Measurements from ENCODE around the gene MTCH2.
"Not testable (repeated sequence)": the region's sequence is repeated elsewhere in the genome, so short reads cannot be mapped to it uniquely, and the experiment has no call there.

MTCH2 gene

DNA sequence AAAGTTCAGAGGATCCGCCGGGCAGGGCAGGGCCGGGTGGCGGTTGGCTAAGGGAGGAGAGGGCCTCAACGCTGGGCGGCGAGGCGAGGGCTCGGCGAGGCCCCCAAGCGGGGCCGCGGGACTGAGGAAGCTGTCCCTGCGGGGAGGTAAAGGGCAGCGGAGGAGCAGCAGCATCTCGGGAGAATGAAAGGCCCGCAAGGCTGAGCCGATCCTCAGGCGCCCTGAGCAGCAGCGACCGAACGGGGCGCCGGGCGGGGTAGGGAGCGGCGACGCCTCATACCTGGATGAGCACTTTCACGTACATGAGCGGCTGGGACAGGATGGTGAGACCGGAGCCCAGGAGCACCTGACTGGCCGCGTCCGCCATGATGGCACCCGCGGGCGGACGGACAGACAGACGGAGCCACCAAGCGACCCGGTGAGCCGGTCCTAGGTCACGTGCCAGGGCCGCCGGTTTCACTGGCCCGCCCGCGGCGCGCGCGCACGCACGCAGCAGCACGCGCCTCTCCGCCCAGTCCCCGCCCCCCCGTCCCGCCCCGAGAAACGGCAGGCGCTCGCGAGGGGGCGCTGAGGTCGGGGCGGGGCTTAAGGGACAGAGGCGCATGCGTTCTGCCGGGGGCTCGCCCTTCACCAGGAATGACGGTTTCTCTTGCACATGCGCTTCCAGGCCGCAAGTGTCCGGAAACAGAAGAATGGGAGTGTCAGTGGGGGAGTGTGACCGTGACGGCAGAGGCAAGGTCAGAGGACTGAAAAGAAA is at the start of gene MTCH2:
Gene MTCH2, minus strand, starts transcription at position 461 of the 757 bp plus-strand sequence. Its CDS starts 94 bp downstream, at position 367.
- peak; percentile 95 for DNase-seq

DNA sequence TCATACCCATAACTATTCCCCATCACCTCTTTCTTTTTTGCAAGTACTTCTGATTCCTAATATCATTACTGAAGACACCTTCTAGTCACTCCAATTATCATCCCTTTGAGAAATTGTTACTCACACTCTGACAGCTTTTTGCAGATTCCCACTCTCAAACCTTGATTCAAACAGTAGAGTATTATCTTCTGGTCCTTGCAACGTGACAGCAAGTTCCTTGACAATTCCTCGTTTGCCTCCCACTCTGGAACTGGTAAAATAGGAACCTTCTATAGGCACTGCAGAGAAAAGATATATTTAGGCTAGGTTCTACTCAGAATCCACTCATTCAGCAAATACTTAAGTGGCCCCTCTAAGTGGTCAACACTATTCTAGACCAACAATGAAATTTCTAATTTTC is 49.6 kb upstream of the MTCH2 start:
- DNase-seq: no peak

DNA sequence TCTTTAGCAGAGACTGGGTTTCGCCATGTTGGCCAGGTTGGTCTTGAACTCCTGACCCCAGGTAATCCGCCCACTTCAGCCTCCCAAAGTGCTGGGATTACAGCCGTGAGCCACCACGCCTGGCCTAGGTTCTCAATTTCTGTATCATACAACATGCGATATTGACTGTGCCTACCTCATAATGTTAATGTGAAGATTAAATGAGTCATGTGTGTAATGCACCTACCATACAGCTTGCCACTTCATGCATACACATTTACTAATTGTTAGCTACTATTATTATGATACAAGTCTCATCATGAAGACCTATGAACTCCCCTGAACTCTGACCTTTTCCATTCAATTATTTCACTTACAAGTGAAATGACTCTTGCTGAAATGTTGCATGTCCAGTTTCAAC is 47.1 kb upstream of the MTCH2 start:
- no peak for DNase-seq

DNA sequence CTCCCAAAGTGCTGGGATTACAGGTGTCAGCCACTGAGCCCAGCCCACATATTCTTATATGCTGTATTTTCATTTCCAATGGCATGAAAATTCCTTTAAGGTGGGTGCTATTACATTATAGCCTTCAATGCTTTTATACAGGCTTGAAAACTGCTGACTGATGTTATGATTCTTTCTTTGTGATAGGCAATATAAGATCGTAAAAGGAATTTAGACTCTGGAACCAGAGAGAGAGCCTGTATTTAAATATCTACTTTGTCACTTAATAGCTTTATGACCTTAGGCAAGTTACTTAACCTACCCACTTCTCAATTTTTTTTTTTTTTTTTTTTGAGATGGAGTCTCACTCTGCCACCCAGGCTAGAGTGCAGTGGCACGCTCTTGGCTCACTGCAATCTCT is 46.6 kb upstream of the MTCH2 start:
- no peak for DNase-seq

DNA sequence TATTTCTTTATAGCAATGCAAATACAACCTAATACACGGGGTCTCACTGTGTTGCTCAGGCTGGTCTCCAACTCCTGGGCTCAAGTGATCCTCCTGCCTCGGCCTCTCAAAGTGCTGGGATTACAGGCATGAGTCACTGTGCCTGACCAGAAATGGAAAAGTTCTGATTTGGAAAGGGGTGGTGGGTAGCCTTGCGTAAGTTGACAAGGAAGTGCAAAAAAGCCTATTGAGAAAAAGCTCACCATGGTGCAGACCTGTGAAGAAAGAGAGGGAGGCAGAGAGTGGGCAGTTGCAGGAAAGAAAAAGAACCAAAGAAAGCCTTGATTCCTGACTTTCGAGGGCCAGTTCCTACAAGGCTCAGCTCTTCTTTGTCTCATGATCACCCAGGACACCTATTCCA is 45.8 kb upstream of the MTCH2 start:
- DNase-seq: no peak

DNA sequence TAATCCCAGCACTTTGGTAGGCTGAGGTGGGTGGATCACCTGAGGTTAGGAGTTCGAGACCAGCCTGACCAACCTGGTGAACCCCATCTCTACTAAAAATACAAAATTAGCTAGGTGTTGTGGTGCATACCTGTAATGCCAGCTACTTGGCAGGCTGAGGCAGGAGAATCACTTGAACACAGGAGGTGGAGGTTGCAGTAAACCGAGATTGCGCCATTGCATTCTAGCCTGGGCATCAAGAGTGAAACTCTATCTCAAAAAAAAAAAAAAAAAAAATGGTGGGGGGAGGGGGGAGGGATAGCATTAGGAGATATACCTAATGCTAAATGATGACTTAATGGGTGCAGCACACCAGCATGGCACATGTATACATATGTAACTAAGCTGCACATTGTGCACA is 44.3 kb upstream of the MTCH2 start:
- DNase-seq: not testable (repeated sequence)

DNA sequence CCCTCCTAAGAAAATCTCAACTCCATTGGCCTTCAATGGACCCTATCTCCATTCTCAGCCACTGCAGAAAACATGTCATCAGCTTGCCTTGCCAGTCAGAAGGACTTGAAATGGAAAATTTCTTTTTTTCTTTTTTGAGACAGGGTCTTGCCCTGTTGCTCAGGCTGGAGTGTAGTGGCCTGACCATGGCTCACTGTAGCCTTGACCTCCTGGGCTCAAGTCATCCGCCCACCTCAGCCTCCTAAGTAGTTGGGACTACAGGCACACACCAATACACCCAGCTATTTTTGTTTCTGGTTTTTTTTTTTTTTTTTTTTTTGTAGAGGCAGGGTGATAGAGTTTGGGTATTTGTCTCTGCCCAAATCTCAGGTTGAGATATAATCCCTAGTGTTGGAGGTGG is 43.8 kb upstream of the MTCH2 start:
- DNase-seq: no peak

DNA sequence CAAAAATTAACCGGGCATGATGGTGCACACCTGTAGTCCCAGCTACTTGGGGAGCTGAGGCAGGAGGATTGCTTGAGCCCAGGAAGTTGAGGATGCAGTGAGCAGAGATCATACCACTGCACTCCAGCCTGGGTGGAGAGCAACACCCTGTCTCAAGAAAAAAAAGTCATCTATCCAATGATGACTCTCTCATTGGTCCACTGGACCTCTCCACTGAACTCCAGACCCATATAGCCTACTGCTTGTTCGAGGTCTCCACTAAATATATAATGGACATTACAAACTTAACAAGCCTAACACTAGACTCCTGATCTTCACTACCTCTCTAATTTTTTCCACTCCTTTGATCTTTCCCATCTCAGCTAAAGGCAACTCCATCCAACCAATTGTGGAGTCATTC is 33.5 kb upstream of the MTCH2 start:
- no peak for DNase-seq

DNA sequence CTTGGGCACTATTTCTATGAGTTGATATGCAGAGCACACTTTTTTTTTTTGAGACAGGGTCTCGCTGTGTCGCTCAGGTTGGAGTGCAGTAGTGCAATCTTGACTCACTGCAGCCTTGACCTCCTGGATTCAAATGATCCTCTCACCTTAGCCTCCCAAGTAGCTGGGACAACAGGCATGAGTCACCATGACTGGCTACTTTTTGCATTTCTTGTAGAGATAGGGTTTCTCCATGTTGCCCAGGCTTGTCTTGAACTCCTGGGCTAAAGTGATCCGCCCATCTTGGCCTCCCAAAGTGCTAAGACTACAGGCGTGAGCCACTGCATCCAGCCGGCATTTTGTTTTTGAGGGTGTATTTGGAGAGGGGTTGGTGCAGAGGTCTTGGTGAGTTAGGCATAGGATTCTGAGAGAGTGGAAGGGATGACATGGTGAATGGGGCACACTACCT is 29.9 kb upstream of the MTCH2 start:
- DNase-seq: no peak

DNA sequence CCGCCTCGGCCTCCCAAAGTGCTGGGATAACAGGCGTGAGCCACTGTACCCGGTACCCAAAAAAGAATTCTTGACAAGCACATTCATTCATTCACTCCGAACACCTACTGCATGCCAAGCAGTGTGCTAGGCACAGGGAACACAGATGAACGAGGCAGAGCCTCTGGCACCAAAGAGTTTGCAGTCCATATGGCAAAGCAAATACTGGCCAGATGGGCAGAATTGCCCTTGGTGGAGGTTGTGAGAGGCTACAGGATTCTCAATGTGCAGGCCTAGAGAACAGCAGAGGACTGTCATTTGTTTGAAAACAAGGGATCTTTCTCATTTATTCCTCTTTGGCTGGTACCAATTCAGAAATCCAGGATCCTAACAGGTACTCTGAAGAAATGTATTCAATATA is 27.5 kb upstream of the MTCH2 start:
- DNase-seq: no peak

DNA sequence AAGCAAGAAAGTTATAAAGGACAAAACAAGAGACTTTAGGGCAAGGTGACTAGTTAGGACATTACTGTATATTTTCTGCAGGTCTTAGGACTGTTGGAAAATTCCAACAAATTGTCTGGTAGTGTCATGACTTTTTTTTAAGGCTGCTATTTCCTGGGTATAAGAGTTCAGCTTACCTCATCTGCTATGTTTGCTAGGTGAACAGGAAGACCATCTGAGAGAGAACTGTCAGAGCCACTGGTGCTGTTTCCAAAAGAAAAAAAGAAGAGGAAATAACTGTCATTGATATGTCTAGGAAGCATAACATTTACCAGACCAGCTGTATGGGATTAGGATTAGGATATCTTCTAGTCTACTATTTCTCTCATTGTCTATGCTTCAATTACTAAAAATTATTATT is 26.3 kb upstream of the MTCH2 start:
- no peak for DNase-seq

DNA sequence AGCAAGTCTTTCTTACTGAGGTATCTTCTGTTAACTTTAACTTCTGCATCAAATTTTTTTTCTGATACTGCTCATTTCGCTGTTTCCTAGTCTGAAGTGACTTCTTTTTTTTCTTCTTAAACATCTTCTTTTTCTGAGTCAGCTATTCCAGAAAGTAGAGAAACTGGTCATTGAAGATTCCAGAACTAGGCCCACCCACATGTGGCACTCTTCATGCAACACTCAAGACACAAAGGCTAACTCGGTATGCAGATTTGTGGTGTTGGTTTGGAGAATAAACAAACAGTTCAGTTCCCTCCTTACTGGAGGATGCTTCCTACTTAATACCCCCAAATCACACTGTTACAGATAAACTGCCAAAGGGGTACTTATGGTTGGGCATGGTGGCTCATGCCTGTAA is 25.2 kb upstream of the MTCH2 start:
- DNase-seq: no peak

DNA sequence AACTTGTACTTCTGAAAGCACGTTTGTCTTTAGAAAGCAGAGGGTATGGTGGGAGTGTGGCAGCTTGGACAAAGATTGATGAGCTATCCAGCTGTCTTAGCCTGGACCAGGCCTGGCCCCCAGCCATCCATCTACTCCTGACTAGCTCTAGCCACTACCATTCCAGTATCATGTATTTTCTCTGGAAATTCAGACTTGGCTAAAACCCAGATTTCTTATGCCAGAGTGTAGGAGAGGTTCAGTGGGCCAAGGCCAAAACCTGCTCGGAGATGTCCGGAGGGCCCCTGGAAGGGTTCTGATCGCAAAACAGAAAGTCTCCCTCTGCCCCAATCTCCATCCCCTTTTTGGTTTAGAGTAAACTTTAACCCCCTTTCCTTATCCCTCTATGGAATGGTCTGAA is 24.8 kb upstream of the MTCH2 start:
- no peak for DNase-seq

DNA sequence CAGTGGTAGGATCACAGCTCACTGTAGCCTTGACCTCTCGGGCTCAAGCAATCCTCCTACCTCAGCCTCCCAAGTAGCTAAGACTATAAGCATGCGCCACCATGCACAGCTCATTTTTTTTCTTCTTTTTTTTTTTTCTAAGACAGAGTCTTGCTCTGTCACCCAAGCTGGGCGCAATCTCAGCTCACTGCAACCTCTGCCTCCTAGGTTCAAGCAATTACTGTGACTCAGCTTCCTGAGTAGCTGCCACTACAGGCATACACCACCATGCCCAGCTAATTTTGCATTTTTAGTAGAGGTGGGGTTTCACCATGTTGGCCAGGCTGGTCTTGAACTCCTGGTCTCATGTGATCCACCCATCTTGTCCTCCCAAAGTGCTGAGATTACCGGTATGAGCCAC is 22.6 kb upstream of the MTCH2 start:
- DNase-seq: not testable (repeated sequence)

DNA sequence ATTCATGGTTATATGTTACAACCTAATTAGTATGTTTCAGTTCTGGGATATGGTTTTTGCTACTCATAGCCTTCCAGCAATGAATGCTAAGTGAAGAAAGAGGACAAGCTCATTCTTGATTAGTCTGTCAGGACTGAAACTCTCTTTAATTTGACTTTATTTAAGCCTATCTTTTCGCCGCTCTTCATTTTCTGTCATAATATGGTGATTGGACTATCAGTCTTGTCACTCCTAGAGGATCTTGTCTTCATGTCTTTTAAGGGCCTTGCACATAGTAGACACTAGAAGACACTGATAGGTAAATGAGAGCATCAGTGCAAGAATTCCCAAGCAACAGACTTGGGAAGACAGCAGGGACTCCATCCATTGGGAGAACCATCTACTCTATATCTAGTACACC is 18.9 kb upstream of the MTCH2 start:
- no peak for DNase-seq

DNA sequence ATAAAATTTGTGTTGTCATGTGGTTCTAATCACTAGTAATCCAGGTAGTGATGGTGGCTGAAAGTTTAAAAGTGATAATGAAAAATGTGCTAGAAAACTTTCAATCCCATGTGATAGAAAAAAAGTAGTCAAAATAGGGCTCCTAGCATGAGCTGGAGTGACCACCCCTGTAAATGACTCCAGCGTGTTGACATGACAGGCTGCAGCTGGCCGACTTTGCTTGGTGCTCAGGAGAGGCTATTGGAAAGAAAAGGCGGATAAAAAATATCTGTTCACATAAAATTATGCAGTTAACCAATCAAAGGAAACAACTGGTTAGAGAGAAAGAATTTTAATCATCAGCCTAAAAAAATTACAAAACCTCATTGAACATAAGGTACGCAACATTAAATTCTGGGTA is 16.9 kb upstream of the MTCH2 start:
- no peak for DNase-seq

DNA sequence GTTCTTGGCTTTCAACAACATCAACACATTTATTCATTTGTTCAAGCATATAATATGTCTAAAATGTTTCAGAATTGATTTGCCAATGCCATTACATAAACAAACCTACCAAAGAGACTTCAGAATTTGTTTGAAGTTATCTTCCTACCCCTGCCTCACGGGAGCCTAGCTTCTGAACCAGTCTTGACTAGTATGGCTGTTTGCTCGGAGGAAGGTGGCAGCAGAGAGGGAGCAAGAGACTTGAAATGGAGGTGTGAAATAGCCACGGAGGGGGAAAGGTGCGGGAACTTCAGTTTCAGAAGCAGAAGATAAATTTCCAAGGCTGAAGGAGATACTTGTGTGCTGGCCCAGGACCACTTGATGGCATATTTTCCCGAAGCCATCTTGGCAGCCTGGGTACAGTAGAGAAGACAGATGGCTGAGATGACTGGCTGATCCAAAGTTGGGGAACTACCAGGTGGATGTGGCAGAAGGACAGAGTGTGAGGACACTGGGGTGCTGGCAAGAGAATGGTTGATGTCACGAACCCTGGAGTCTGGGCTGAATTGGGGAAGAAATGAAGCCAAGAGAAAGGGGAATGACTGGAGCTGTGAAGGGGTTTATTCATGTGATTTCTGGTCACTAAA is 14.0 kb upstream of the MTCH2 start:
- DNase-seq: no peak

DNA sequence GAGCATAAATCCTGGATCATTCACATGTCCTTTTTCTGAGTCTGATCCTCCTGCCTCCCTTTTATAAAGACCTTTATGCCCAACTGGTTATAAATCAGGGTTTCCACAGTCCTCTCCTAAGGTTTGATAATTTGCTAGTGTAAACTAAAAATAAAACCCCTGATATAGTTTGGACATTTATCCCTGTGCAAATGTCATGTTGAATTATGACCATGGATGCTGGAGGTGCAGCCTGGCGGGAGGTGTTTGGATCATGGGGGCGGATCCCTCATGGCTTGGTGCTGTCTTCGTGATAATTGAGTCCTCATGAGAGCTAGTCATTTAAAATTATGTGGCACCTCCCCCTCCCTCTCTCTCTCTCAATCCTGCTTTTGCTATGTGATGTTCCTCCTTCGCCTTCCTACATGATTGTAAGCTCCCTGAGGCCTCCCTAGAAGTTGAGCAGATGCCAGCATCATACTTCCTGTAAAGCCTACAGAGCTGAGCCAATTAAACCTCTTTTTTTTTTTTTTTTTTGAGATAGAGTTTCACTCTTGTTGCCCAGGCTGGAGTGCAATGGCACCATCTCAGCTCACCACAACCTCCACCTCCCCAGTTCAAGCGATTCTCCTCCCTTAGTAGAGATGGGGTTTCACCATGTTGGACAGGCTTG is 9.6 kb upstream of the MTCH2 start:
- no peak for DNase-seq

DNA sequence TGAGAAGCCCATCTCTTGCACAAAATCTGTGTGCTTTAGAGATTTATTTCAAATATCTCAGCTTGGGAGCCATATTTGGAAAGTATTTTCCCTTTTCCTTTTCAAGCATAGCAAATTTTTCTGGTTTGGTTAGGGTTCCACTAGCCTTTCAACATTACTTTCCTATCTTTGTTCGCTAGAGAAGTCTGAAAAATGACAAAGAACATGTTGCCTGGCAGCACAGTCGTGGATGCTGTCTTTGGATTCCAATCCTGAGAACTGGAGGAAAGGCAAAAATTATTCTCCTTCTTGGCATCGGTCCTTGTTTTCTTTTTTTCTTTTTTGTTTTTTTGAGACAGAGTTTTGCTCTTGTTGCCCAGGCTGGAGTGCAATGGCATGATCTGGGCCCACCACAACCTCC is 6.9 kb upstream of the MTCH2 start:
- no peak for DNase-seq

DNA sequence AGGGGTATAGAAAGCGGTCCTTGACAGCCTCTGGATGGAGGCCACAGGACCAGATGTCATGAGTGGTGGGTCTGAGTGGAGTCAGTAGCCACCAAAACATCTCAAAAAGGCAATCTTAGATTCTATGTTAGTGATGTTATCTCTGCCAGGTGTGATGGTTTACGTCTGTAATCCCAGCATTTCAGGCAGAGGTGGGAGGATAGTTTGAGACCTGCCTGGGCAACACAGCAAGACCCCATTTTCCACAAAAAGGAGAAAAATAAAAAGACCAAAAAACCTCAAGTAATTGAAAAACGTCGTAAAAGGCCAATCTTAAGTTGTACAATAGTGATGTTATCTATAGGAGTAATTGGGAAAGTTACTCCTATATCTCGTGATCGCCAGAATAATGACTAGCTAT is 3.7 kb upstream of the MTCH2 start:
- no peak for DNase-seq

DNA sequence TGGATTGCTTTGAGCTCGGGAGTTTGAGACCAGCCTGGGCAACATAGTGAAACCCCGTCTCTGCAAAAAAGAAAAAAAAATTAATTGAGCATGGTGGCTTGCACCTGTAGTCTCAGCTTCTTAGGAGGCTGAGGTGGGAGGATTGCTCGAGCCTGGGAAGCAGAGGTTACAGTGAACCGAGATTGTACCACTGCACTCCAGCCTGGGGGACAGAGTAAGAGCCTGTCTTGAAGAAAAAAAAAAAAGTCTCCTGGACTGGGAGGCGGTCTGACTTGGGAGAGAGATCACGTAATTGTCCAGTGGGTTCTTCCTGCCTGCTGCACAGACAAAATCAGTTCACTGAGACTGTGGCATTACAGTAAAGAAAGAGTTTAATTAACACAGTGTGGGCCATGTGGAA is 3.1 kb upstream of the MTCH2 start:
- DNase-seq: no peak

DNA sequence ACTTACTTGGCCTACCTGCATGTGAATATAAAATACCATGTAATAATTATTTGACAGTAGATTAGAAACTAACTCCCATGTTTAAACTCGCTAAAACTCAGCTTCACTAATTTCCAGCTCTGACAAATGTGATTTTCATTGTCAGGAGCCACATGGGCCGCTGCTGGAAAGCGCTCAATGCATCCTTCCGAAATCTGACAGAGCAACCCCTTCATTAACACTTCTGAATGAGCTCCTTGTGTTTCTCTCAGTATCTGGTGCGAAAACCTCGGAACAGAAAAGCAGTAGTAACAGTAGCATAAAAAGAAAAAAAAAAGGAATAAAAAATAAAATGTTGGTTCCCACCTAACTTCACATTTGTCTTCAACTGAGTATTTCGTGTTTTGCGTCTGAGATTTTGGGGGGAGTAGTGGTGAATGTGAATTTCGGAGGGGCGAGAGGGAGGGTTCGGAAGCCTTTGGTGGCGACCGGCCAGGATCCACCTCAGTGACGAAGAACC is 710 bp downstream of the MTCH2 start:
- DNase-seq: no peak

DNA sequence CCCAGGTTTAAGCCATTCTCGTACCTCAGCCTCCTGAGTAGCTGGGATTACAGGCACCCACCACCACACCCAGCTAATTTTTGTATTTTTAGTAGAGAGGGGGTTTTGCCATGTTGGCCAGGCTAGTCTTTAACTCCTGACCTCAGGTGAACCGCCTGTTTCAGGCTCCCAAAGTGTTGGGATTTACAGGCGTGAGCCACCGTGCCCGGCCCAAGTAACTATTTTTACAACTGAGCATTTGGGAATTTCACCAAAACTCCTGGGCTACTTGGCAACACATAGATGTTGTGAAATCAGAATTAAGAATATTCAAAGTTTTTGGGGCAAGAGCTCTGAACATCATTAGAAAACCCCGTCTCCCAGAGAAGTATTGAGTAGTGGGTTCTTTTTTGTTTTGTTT is 1.9 kb downstream of the MTCH2 start:
- DNase-seq: not testable (repeated sequence)

DNA sequence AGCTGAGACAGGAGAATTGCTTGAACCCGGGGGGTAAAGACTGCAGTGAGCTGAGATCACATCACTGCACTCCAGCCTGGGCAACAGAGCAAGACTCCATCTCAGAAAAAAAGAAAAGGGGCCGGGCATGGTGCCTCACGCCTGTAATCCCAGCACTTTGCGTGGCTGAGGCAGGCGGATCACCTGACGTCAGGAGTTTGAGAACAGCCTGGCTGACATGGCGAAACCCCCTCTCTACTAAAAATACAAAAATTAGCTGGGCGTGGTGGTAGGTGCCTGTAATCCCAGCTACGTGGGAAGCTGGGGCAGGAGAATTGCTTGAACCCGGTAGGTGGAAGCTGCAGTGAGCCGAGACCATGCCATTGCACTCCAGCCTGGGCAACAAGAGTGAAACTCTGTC is 6.0 kb downstream of the MTCH2 start:
- not testable (repeated sequence) for DNase-seq

Data from stimulated activated CD4-positive, alpha-beta T cell treated with anti-CD3 and anti-CD28 coated beads, Interleukin-4, amount 100 ng/mL, for 24 hours (primary cell).